Measurements from ENCODE around the gene TLX1.
A peak's percentile ranks its signal among the peaks of the same experiment; 100 is the strongest.

TLX1 gene

DNA sequence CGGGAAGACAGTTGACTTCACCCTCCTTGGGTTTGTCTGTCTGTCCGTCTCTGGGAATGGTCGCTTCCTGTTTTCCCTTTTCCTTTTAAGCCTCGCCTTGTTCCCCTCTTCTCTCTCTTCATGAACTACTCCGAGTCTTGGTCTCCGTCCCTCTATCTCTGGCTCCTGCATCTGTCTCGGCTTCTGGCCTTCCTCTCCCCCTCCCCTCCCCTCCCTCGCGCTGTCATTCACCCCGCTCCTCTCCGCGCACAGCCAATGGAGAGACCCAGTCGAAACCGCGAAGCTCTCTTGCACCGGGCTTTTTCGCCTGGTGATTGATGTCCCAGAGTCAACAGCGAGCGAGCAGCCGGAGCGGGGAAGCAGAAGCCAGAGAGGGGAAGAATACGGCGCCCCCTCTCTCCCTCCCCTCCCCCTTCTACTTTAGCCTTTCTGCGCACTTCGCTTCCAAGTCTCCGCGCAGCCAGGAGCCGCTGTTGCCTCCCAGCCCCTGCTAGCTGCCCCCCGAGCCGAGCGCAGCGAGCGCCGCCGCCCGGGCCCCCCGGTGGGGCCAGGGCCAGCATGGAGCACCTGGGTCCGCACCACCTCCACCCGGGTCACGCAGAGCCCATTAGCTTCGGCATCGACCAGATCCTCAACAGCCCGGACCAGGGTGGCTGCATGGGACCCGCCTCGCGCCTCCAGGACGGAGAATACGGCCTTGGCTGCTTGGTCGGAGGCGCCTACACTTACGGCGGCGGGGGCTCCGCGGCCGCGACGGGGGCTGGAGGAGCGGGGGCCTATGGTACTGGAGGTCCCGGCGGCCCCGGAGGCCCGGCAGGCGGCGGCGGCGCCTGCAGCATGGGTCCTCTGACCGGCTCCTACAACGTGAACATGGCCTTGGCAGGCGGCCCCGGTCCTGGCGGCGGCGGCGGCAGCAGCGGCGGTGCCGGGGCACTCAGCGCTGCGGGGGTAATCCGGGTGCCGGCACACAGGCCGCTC, at the start of gene TLX1:
Gene TLX1 (plus strand): TSS at position 317 of the 978 bp plus-strand sequence. CDS start 242 bp downstream, at position 559.
- no peak for DNase-seq (ENCODE audit: low read depth in 3 of 3)

- no peak for DNase-seq (ENCODE audit: low read depth in 3 of 3)
These were observed 45.3 kb upstream of the TLX1 start for GRCh38 chr10:101085846-101086245.

DNA sequence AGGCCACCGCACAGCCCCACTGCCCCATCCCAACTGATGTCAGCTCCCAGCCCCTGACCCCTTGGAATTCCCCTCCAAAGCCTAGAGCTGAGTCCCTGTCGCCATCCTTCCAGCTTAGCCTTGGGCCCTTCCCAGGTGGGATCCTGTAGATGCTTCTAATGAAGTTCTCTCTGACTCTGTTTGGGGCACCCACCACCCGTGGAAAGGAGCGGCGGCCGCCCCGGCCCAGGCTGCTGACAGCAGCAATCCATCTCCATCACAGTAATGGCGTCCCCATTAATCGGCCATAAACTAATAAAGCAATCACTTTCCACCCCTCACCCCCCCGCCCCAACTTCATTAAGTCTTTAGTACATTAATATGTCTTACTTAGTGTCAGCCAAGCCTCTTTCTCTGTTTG, 43.7 kb upstream of the TLX1 start:
- no peak for DNase-seq (ENCODE audit: low read depth in 3 of 3)

GRCh38 chr10:101087965-101088364, 43.1 kb upstream of the TLX1 start:
- DNase-seq (ENCODE audit: low read depth in 3 of 3): no peak

GRCh38 chr10:101089520-101090299, 41.4 kb upstream of the TLX1 start:
- DNase-seq (ENCODE audit: low read depth in 3 of 3): no peak

DNA sequence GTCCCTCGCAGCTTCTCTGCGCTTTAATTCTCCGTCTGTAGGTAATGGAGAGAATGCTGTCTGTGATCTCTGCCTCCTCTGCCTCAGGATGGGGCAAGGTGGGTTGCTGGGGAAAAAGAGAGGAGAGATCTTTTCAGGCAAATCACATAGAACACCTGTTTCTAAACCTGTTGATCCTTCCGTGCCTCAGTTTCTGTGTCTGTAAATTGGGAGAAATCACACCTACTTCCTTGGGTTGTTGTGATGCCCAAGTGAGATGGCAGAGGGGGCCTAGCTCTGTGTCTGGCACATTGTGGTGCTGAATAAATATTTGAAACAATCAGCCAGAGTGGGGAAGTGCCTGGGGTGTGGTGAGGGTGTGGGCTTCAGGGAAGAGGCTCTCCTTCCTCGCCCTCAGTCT, 40.5 kb upstream of the TLX1 start:
- no peak for DNase-seq (ENCODE audit: low read depth in 3 of 3)

- DNase-seq (ENCODE audit: low read depth in 3 of 3): no peak
These were observed 39.4 kb upstream of the TLX1 start for GRCh38 chr10:101091546-101092290.

GRCh38 chr10:101092881-101093354, 38.2 kb upstream of the TLX1 start:
- DNase-seq (ENCODE audit: low read depth in 3 of 3): no peak

DNA sequence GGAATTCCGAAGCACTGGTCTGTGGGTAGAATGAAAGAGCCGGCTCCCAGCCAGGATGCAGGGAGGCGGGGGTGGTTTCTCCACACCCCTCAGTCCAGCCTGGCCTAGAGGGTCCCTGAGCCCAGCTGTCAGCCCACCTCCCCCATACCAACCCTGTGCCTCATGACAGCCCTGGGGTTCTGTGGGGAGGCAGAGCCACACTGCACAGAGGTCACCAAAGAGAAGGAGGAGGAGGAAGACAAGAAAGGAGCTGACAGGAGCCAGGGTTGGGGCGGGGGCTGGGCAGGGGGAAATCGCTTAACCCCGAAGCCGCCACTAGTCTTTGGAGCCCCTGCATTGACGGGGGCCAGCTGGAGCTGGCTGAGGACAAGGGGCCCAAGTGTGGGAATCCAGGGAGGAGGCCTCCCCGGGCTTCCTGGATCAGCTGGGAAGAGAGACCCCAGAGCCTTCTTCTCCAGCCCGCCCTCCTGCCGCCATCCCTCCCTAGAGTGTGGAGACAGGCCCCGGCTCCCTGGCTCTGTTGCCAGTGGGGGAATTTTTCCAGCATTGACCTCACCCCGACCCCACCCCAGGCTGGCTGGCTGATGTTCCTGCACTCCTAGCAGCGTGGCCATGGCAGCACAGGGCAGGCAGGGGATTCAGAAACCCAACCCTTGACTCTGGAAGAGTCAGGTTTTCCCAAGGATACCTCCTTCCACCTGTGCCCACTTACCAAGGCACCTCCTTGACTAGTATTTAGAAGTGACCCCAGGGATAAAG, 36.8 kb upstream of the TLX1 start:
- DNase-seq (ENCODE audit: low read depth in 3 of 3): no peak

GRCh38 chr10:101095004-101095403, 36.1 kb upstream of the TLX1 start:
- DNase-seq (ENCODE audit: low read depth in 3 of 3): no peak

DNA sequence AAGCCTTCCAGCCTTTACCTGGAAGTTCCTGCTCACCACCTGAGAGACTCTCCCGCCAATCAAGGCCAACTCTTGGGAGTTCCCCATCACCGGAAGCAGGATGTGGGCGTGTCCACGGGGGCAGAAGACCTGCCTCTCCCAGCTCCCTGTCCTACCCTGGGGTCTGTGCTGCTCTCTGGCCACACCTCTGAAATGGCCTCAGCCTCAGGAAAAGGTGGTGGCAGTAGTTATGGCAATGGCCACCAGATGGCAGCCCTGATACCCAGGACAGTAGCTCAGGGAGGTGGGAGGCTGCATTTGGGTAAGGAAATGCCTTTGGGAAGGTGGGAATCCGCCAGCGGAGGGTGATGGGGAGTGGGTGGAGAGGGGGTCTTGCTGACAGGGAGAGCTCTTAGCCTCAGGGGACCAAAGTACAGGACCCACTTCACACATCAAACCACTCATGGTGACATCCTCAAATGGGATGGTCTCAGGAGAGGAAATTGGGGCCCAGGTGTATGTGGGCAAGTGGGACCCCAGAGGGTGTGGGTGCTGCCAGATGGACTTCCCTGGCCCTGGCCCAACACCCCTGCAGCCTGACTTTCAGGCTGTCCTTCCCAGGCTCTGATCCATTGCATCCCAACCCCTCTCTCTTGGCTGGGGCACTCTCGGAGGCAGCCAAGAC, 35.4 kb upstream of the TLX1 start:
- DNase-seq (ENCODE audit: low read depth in 3 of 3): peak; percentile 36 to 79 (median 58)

GRCh38 chr10:101096378-101096777, 34.7 kb upstream of the TLX1 start:
- DNase-seq (ENCODE audit: low read depth in 3 of 3): no peak

DNA sequence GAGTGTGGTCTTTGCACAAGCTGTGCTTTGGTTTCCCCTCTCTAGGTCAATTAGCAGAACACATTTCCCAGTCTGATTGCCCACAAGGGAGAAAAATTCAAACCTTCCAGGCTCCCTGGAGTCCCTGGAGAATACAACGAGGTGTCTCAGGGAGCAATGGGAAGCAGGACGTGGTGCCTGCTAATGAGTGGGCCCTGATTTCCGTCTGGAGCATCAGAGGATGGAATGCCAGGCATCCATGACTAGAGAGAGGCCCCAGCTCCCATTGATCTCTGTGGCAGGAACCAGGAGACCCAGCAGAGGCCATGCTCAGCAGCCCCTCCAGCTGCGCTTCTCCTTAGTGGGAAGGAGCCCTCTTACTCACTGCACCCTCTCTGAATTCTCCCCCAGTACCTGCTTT, 33.2 kb upstream of the TLX1 start:
- DNase-seq (ENCODE audit: low read depth in 3 of 3): no peak

- DNase-seq (ENCODE audit: low read depth in 3 of 3): no peak
These were observed 31.2 kb upstream of the TLX1 start for GRCh38 chr10:101099901-101100300.

DNA sequence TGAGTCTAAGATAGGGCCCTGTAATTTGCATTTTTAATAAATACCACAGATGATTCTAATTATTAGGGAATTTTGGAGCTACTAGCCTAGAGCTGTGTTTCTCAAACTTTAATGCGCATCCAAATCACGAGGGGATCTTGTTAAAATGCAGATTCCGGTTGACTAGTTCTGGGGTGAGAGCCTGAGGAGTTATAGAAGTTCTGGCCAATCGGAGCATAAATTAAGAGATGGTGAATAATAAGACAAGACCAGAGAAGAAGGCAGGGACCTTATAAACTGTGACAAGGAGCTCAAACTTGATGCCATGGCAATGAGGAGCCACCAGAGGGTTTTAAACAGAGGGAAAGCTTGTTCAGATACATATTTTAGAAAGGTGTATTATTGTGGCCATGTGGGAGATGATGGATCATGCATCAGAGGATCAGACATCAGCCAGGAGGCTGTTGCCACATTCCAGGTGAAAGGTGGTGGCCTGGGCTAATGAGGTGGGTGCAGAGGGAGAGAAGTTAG, 29.7 kb upstream of the TLX1 start:
- DNase-seq (ENCODE audit: low read depth in 3 of 3): no peak

DNA sequence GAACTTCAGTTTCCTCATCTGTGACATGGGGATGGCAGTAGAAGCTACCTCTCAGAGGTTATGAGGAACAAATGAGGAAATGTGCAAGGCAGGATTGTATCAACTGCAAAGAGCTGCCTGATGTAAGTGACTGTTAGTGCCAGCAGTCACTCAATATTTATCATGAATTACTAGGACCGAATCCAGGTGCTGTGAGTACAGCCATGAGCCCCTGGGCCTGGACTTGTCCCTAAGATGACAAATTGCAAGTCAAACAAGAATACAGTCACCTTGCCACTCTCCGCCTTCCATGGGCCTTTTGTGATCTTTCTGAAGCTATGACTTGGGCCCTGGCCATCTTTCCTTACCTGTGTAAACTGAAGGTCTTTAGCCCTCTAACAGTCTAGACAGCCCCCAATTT, 27.7 kb upstream of the TLX1 start:
- DNase-seq (ENCODE audit: low read depth in 3 of 3): no peak

DNA sequence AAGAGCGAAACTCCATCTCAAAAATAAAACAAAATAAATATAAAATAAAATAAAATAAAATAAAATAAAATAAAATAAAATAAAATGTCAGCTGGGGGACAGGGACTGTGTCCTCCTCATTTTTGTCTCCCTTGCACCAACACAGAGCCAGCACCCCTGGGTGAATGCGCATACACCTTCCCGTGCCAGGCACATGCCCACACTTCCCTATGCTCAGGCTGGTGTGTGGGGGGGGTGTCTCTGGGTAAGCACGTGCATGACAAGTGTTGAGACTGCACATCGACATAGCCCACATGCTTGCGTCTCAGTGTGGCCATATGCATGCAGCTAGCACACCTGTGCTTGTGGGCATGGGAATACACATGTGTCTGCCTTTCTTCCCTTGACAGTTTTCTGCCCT, 24.7 kb upstream of the TLX1 start:
- DNase-seq (ENCODE audit: low read depth in 3 of 3): no peak

GRCh38 chr10:101107771-101108170, 23.3 kb upstream of the TLX1 start:
- no peak for DNase-seq (ENCODE audit: low read depth in 3 of 3)

DNA sequence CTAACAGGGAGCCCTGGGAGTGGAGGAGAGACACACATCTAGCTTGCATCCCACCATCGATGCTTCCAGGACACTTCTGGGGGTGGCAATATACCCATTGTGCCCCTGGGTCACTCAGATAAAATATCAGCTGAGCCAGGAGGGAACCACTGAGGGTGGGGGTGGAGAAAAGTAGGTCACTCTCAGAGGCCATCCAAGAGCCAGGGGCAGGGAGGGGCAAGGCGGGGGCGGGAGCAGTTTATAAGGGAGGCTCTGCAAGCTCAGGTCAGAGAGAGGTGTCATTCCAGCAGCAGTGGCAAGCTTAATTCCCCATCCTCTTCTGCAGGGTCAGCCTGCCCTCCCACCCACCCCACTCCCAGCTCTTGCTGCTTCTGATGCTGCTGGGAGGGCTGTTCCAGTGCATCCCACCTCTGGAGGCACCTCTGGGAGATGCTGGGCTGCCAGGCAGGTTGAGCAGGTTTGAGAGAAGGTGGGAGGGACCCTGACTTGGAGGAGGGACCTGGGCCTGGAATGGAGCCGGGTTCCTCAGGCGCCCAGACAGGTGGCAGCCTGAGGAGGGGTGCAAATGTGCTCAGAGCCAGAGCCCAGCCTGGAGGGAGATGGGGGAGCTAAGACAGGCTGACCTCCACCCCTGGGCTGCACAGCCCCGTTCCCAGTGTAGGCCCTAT, 20.1 kb upstream of the TLX1 start:
- DNase-seq (ENCODE audit: low read depth in 3 of 3): no peak

GRCh38 chr10:101111547-101111946, 19.6 kb upstream of the TLX1 start:
- no peak for DNase-seq (ENCODE audit: low read depth in 3 of 3)

Data from stimulated activated CD4-positive, alpha-beta T cell treated with anti-CD3 and anti-CD28 coated beads, TNF-alpha, amount 100 ng/mL, for 24 hours (primary cell).